A673 (cell line): ENCODE measurements around the gene SCUBE1. TPM values are rescaled to one million over a fixed set of nuclear protein-coding genes. Genes with fewer than 3 reads are reported as not detected.

Experiments
- BruUV-seq: library from RNA; stranded (reverse); fragments of 400-500 nt; replicated peaks from 2 replicates; lab custom pipeline; 2021; lab: Mats Ljungman, UMichigan
- CTCF ChIA-PET: fragments of 300-600 bp; sonication (Branson Sonifier 250); formaldehyde crosslinking; loops from one replicate; lab custom pipeline; 2022; ENCODE audit warnings: antibody characterized with exemption; lab: Charles Lee
- POLR2A ChIA-PET: fragments of 300-600 bp; sonication (Branson Sonifier 250); formaldehyde crosslinking; loops from one replicate; lab custom pipeline; 2022; ENCODE audit warnings: antibody characterized with exemption; ENCODE audit not compliant: low non-redundant PET; lab: Charles Lee
- DNase-seq: peaks from one replicate; pipeline ENCODE4 v3.0.0-alpha.2; 2015; ENCODE audit warnings: low spot score
- H3K27ac ChIP-seq: fragments of 200-600 bp; sonication (generic); 2 replicates; pipeline ENCODE4 v1.5.1; 2016; ENCODE audit warnings: mixed run types, low read depth, mild to moderate bottlenecking, mixed read lengths, antibody characterized with exemption, low read length; ENCODE audit not compliant: poor library complexity, severe bottlenecking
- H3K27me3 ChIP-seq: fragments of 200-600 bp; sonication (generic); replicated peaks from 2 replicates; pipeline ENCODE4 v1.6.1; 2017; ENCODE audit warnings: mixed run types, low read depth, mild to moderate bottlenecking, mixed read lengths, antibody characterized with exemption, low read length; ENCODE audit not compliant: insufficient read depth, poor library complexity
- H3K36me3 ChIP-seq: fragments of 200-600 bp; sonication (generic); 2 replicates; pipeline ENCODE4 v1.6.1; 2016; ENCODE audit warnings: mixed run types, mild to moderate bottlenecking, mixed read lengths, antibody characterized with exemption, low read length; ENCODE audit not compliant: insufficient read depth, poor library complexity, severe bottlenecking
- H3K4me1 ChIP-seq: fragments of 200-600 bp; sonication (generic); 2 replicates; pipeline ENCODE4 v1.6.1; 2017; ENCODE audit warnings: mixed run types, mild to moderate bottlenecking, mixed read lengths, antibody characterized with exemption, low read length; ENCODE audit not compliant: insufficient read depth, poor library complexity, severe bottlenecking
- H3K4me3 ChIP-seq: fragments of 200-600 bp; sonication (generic); 2 replicates; pipeline ENCODE4 v1.5.1; 2016; ENCODE audit warnings: low read depth, mixed run types, mild to moderate bottlenecking, mixed read lengths, low read length; ENCODE audit not compliant: poor library complexity, severe bottlenecking
- H3K9me3 ChIP-seq: fragments of 200-600 bp; sonication (generic); 2 replicates; pipeline ENCODE4 v1.6.1; 2016; ENCODE audit warnings: mixed run types, low read depth, mild to moderate bottlenecking, mixed read lengths, antibody characterized with exemption, low read length; ENCODE audit not compliant: poor library complexity, severe bottlenecking
- CTCF ChIP-seq: fragments of 300-800, 200-600 bp; sonication (generic); conservative IDR thresholded peaks from 2 replicates; pipeline ENCODE4 v1.5.1; 2017; ENCODE audit warnings: low read depth, mild to moderate bottlenecking, antibody characterized with exemption, low read length, moderate library complexity, mixed read lengths
- EZH2 ChIP-seq: fragments of 200-600 bp; sonication (generic); IDR thresholded peaks from 2 replicates; pipeline ENCODE4 v1.6.1; 2017; ENCODE audit warnings: borderline replicate concordance, low read depth, mild to moderate bottlenecking, mixed read lengths, antibody characterized with exemption, low read length; ENCODE audit not compliant: poor library complexity, severe bottlenecking
- intact Hi-C: fragments of 100-400 bp; cut with micrococcal nuclease; formaldehyde crosslinking; loops from one replicate; pipeline ENCODE4 v1.10.0; 2022; ENCODE audit not compliant: unreplicated experiment
- total RNA-seq: library from RNA; stranded (reverse); gene quantifications from 2 replicates; pipeline ENCODE4 v1.2.3, GENCODE V29; 2021

Gene SCUBE1
- total RNA-seq, 1 experiment from 2014 or later = 0.24 TPM

DNA sequence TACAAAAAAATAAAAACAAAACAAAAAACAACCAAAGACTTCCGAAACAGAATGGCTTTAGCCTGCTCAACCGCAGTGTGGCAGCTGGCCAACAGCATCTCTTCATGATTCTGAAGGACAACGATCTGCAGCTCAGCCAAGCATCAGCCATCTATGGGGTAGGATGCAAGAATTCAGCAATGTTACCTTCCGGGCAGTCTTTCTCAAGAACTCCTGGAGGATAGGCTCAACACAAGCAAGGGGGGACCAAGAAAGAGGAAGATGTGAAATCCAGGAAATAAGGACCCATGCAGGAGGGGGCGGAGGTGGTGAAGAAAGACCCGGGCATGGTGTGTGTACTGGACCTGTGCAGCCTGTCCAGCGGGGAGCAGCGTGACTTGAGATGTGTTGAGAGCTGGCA lies 195.4 kb downstream of the SCUBE1 start:
- Histone ChIP-seq H3K4me1 (peaks cover 4% of the 10 kb centered on the region), H3K36me3 (no peaks in the 10 kb centered on the region), H3K9me3 (no peaks in the 10 kb centered on the region), H3K4me3 (no peak overlapping the region), H3K27me3 (no peaks in the 10 kb centered on the region), H3K27ac (no peak overlapping the region)
- DNase-seq = no peak
- ChIA-PET CTCF (no interaction called here), POLR2A (no interaction called here)
- no TSS peak for BruUV-seq
- TF ChIP-seq EZH2 = no peak
- TF ChIP-seq CTCF = no peak
- intact Hi-C loops = no loop called here

Other genes starting within 250 kb of the SCUBE1 start
- 1.8 and 2.0 TPM in 2 replicates for gene BIK, start 232.6 kb downstream of the SCUBE1 start, total RNA-seq
- gene MCAT, start 200.0 kb downstream of the SCUBE1 start, total RNA-seq = 31.6 and 32.2 TPM in 2 replicates
- 105 and 127 TPM in 2 replicates for gene TSPO, start 191.8 kb downstream of the SCUBE1 start, total RNA-seq
- 117 and 138 TPM in 2 replicates for gene TTLL12, start 156.2 kb downstream of the SCUBE1 start, total RNA-seq
- not detected in 2 replicates for gene MPPED1, start 68.6 kb upstream of the SCUBE1 start, total RNA-seq